Measurements from ENCODE around the gene CUX1. TPM values are rescaled to one million over a fixed set of nuclear protein-coding genes. Genes with fewer than 3 reads are reported as not detected.

The CUX1 gene
- total RNA-seq, 1 donor from 2014 or later = 50.6 TPM

- Histone ChIP-seq H3K4me2 (ENCODE audit: low read length) (no peak overlapping the region), H3K27ac (ENCODE audit: low read depth, low read length) (no peak overlapping the region), H3K79me2 (ENCODE audit: insufficient read depth, low read length) (no peaks in the 10 kb centered on the region), H3K9ac (ENCODE audit: low read length) (no peak overlapping the region), H3K4me1 (ENCODE audit: insufficient read depth, low read length) (no peaks in the 10 kb centered on the region), H3K9me3 (ENCODE audit: insufficient read depth, low read depth, low read length) (no peaks in the 10 kb centered on the region), H4K20me1 (ENCODE audit: insufficient read depth, low read length) (no peaks in the 10 kb centered on the region), H3K36me3 (ENCODE audit: insufficient read depth, low read length) (peaks cover 2% of the 10 kb centered on the region), H3K27me3 (ENCODE audit: insufficient read depth, low read length) (no peaks in the 10 kb centered on the region), H2AFZ (ENCODE audit: low read depth, low read length) (no peak overlapping the region), H3K4me3 (ENCODE audit: insufficient read depth, low read depth, low read length) (no peak overlapping the region)
- H3K36me3 Mint-ChIP-seq (ENCODE audit: low read depth, unreplicated experiment) = peaks cover 11% of the 10 kb centered on the region
- no peak overlapping the region for H3K4me3 Mint-ChIP-seq (ENCODE audit: unreplicated experiment)
- DNase-seq (ENCODE audit: low read depth) = no peak
- H3K4me1 Mint-ChIP-seq (ENCODE audit: low read depth, unreplicated experiment) = no peaks in the 10 kb centered on the region
- TF ChIP-seq, protein P1, sequence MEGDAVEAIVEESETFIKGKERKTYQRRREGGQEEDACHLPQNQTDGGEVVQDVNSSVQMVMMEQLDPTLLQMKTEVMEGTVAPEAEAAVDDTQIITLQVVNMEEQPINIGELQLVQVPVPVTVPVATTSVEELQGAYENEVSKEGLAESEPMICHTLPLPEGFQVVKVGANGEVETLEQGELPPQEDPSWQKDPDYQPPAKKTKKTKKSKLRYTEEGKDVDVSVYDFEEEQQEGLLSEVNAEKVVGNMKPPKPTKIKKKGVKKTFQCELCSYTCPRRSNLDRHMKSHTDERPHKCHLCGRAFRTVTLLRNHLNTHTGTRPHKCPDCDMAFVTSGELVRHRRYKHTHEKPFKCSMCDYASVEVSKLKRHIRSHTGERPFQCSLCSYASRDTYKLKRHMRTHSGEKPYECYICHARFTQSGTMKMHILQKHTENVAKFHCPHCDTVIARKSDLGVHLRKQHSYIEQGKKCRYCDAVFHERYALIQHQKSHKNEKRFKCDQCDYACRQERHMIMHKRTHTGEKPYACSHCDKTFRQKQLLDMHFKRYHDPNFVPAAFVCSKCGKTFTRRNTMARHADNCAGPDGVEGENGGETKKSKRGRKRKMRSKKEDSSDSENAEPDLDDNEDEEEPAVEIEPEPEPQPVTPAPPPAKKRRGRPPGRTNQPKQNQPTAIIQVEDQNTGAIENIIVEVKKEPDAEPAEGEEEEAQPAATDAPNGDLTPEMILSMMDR (IDR thresholded peaks at IDR 0.05; ENCODE audit: insufficient read depth, low read depth, low read length) = no peak
- no peak for TF ChIP-seq EZH2 (IDR thresholded peaks at IDR 0.05; ENCODE audit: insufficient read depth, low read length)
- H3K27ac Mint-ChIP-seq (ENCODE audit: unreplicated experiment) = no peak overlapping the region
- no peaks in the 10 kb centered on the region for H3K27me3 Mint-ChIP-seq (ENCODE audit: low read depth, unreplicated experiment)
- no peaks in the 10 kb centered on the region for H3K9me3 Mint-ChIP-seq (ENCODE audit: unreplicated experiment)
- FAIRE-seq = no peak
Observed at GRCh38 chr7:102184303-102184702, 366.9 kb downstream of the CUX1 start.

DNA sequence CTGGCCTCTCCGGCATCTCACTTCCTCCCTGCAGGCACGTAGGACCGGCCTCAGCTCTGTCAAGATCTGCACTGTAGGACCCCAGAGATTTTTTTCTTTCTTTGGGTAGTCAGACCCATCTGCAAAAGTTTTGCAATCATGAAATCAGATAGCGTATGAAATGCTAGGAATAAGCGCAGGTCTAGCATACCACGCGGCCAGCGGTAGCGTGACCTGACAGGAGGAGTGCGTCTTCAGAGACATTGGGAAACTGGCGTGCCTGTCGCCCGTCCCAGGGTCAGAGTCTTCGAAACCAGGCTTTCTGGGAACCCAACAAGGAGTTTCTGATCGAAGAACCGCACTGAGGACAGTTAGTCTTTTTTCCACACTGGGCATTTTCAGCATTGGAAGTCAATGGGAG, 368.4 kb downstream of the CUX1 start:
- H3K4me3 Mint-ChIP-seq (ENCODE audit: unreplicated experiment) = no peak overlapping the region
- Histone ChIP-seq H3K36me3 (ENCODE audit: insufficient read depth, low read length) (peaks cover 3% of the 10 kb centered on the region), H2AFZ (ENCODE audit: low read depth, low read length) (no peak overlapping the region), H3K4me1 (ENCODE audit: insufficient read depth, low read length) (no peaks in the 10 kb centered on the region), H3K27ac (ENCODE audit: low read depth, low read length) (no peak overlapping the region), H3K4me3 (ENCODE audit: insufficient read depth, low read depth, low read length) (no peak overlapping the region), H3K79me2 (ENCODE audit: insufficient read depth, low read length) (no peaks in the 10 kb centered on the region), H3K9ac (ENCODE audit: low read length) (no peak overlapping the region), H4K20me1 (ENCODE audit: insufficient read depth, low read length) (peaks cover 4% of the 10 kb centered on the region), H3K27me3 (ENCODE audit: insufficient read depth, low read length) (no peaks in the 10 kb centered on the region), H3K9me3 (ENCODE audit: insufficient read depth, low read depth, low read length) (no peaks in the 10 kb centered on the region), H3K4me2 (ENCODE audit: low read length) (no peak overlapping the region)
- H3K4me1 Mint-ChIP-seq (ENCODE audit: low read depth, unreplicated experiment) = no peaks in the 10 kb centered on the region
- no peak for TF ChIP-seq EZH2 (IDR thresholded peaks at IDR 0.05; ENCODE audit: insufficient read depth, low read length)
- TF ChIP-seq, protein P1 (IDR thresholded peaks at IDR 0.05; ENCODE audit: insufficient read depth, low read depth, low read length) = no peak
- H3K27me3 Mint-ChIP-seq (ENCODE audit: low read depth, unreplicated experiment) = no peaks in the 10 kb centered on the region
- no peak for DNase-seq (ENCODE audit: low read depth)
- H3K9me3 Mint-ChIP-seq (ENCODE audit: unreplicated experiment) = no peaks in the 10 kb centered on the region
- no peak for FAIRE-seq
- H3K36me3 Mint-ChIP-seq (ENCODE audit: low read depth, unreplicated experiment) = peaks cover 11% of the 10 kb centered on the region
- H3K27ac Mint-ChIP-seq (ENCODE audit: unreplicated experiment) = no peak overlapping the region

DNA sequence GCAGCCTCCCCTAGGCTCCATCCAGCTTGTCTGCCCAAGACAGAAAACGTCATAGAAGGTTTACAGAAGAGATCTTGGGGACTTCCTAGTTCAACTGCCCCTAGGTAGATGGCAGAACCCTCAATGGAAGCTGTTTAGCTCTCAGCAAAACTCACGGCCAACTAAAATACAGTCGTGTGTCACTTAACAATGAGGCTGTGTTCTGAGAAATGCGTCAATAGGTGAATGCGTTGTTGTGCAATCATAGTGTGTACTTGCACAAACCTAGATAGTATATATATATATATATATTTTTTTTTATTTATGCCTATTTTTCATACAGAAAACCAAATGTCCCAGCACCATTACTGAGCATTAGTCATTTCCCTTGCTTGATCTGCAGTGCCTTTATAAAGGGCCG, 368.9 kb downstream of the CUX1 start:
- Mint-ChIP-seq H3K4me3 (ENCODE audit: unreplicated experiment) (no peak overlapping the region), H3K4me1 (ENCODE audit: low read depth, unreplicated experiment) (no peaks in the 10 kb centered on the region), H3K36me3 (ENCODE audit: low read depth, unreplicated experiment) (peaks cover 11% of the 10 kb centered on the region), H3K9me3 (ENCODE audit: unreplicated experiment) (no peaks in the 10 kb centered on the region), H3K27ac (ENCODE audit: unreplicated experiment) (no peak overlapping the region), H3K27me3 (ENCODE audit: low read depth, unreplicated experiment) (no peaks in the 10 kb centered on the region)
- H3K4me3 ChIP-seq (ENCODE audit: insufficient read depth, low read depth, low read length) = no peak overlapping the region
- peaks cover 4% of the 10 kb centered on the region for H4K20me1 ChIP-seq (ENCODE audit: insufficient read depth, low read length)
- FAIRE-seq (no peak), DNase-seq (ENCODE audit: low read depth) (no peak)
- no peaks in the 10 kb centered on the region for H3K4me1 ChIP-seq (ENCODE audit: insufficient read depth, low read length)
- peaks cover 3% of the 10 kb centered on the region for H3K36me3 ChIP-seq (ENCODE audit: insufficient read depth, low read length)
- no peaks in the 10 kb centered on the region for H3K9me3 ChIP-seq (ENCODE audit: insufficient read depth, low read depth, low read length)
- no peak overlapping the region for H3K9ac ChIP-seq (ENCODE audit: low read length)
- no peaks in the 10 kb centered on the region for H3K79me2 ChIP-seq (ENCODE audit: insufficient read depth, low read length)
- no peak overlapping the region for H3K4me2 ChIP-seq (ENCODE audit: low read length)
- no peak for TF ChIP-seq EZH2 (IDR thresholded peaks at IDR 0.05; ENCODE audit: insufficient read depth, low read length)
- TF ChIP-seq, protein P1 (IDR thresholded peaks at IDR 0.05; ENCODE audit: insufficient read depth, low read depth, low read length) = no peak
- H3K27ac ChIP-seq (ENCODE audit: low read depth, low read length) = no peak overlapping the region
- H2AFZ ChIP-seq (ENCODE audit: low read depth, low read length) = no peak overlapping the region
- H3K27me3 ChIP-seq (ENCODE audit: insufficient read depth, low read length) = no peaks in the 10 kb centered on the region

Data from astrocyte (in vitro differentiated cells and primary cell).